NCI-H1417 treated with DMSO at 0.1 percent for 48 hours (cell line): ENCODE measurements around the gene TTC21A.

Source experiments
- DNase-seq: peaks from one replicate; lab custom pipeline; 2025; lab: John Stamatoyannopoulos, UW

The TTC21A gene

GRCh38 chr3:39099242-39099641 lies 8.2 kb upstream of the TTC21A start:
- DNase-seq = no peak

GRCh38 chr3:39099738-39100499 lies 7.6 kb upstream of the TTC21A start:
- no peak for DNase-seq

DNA sequence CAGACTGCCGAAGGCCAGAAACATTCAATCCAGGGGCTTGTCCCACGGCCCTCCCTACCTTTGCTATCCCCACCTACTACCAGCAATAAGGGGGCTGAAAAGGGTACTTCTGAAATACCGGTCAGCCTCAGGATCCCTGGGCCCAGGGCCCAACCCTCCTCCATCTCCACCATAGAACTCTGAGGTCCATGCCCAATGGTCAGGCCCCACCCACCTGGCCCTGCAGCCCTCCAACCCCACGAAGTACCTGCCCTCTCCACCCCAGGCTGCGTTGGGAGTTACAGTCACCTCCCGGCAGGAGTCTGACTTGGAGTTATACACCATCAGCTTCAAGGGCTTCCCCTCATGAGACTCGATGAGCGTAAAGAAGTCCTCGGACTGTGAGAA lies 7.0 kb upstream of the TTC21A start:
- DNase-seq = no peak

DNA sequence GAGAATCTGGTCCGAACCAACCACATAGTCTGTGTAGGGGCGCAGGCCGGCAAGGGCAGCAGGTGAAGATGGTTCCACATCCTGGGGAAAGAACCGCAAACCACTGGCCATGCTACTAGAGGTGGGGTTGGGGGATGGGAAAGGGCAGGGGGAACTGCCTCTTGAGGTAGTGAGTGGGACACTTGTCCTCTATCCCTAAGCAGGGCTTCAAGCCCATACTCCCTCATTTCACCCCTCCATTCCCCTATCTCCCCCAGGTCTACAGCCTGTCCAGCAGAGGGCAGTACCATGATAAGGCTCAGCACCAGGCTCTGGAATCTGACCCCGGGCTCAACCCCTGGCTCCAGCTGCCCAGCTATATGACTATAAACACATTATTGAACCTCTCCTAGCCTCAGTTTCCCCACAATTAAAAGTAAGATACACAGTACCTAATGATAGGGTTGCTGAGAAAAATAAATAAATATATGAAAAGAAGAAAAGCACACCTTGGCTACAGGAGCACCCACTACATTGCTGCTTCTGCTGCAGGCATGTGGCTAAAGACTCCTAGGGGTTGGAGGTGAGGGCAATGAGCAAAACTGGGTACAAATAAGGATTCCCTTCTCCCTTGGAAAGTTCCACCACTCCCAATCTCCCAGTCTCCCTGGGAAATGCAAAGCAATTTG lies 6.3 kb upstream of the TTC21A start:
- no peak for DNase-seq

- DNase-seq = no peak
Measured at GRCh38 chr3:39102504-39103323, 4.8 kb upstream of the TTC21A start.

DNA sequence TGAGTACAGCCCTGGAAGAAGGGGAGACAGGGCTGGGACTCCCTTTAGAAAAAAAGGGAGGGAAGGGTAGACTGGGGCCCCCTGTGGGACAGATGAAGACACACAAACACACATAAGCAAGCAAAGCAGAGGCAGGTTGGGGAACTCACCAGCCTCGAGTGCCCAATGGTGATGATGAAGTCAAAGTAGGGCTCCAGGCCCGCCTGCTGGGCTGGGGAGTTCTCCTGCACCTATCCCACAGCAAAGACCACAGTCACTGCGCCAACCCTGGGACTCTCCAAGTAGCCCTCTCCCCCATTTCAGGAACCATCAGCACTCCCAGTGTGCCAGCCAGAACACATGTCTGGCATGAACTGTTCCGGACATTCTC lies 4.2 kb upstream of the TTC21A start:
- DNase-seq = no peak

DNA sequence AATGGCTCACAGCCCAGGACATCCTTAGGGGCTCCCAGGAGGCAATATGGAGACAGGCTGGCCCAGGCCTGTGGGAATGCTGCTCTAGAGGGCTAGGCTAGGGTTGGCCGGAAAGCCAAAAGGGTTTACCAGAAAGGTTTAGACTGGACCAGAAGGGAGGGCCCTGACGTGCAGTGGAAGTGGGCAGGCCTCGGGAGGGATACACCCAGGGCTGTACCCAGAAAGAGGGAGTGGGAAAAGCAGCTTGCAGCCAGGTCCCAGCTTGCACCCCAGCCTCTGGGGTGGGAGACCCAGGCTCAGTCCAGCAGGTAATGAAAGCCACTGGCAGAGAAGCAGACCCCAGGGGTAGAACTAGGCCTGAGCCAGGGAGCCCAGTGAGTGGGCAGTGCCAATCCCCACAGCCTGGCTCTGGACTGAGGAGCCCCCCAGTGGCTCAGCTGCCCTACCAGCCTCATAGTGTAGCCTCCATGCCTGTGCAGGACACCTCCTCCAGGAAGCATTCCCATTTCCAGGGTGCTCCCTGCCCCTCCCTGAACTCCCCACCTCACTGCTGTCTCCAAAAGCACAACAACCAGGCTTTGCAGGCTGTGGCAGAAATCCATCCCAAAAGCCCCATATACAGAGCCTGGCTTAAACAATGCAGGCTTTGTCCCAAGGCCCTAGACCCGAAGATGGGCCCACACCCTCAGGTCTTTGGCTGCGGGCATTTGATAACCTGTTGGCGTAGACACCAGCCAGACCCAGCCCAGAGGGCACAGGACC lies 3.5 kb upstream of the TTC21A start:
- no peak for DNase-seq

GRCh38 chr3:39104961-39105686 lies 2.4 kb upstream of the TTC21A start:
- no peak for DNase-seq

DNA sequence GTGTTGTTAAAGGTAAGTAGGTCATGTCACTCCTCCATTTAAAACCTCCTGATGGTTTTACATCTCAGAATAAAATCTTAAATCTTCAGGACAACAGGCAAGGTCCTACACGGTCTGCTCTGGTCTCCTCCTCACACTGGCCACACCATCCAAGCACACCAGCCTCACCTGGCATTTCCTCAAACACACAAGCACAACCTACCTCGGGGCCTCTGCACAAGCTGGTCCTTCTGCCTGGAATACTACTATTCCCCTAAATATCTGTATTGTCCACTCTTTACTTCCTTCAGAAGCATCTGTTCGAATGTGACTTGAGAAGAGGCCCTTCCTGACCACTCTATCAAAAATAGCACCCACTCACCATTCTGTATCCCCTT lies 1.8 kb upstream of the TTC21A start:
- no peak for DNase-seq

GRCh38 chr3:39106281-39106811 lies 1.1 kb upstream of the TTC21A start:
- DNase-seq = no peak

GRCh38 chr3:39106851-39107387 lies 561 bp upstream of the TTC21A start:
- DNase-seq = no peak

- no peak for DNase-seq
Measured at GRCh38 chr3:39108200-39108710, 775 bp downstream of the TTC21A start.

- no peak for DNase-seq
Measured at GRCh38 chr3:39109086-39109485, 1.6 kb downstream of the TTC21A start.

GRCh38 chr3:39110041-39110639 lies 2.7 kb downstream of the TTC21A start:
- no peak for DNase-seq

DNA sequence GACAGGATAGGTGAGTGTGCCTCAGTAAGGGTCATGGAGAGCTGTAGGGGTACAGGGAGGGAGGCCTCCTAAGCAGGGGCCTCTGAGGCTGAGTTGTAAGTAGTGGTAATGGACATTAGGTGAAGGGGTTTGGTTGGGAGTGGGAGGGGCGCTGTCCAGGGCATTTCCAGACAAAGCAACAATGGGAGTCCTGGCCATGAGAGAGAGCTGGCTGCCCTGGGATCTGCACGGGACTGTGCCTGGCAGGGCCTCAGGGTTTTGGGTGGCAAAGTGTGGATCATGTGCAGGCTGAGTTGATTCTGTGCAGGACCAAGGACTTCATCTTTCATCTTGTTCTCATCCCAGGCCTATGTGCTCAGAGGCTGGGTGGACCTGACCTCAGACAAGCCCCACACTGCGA lies 4.6 kb downstream of the TTC21A start:
- no peak for DNase-seq

DNA sequence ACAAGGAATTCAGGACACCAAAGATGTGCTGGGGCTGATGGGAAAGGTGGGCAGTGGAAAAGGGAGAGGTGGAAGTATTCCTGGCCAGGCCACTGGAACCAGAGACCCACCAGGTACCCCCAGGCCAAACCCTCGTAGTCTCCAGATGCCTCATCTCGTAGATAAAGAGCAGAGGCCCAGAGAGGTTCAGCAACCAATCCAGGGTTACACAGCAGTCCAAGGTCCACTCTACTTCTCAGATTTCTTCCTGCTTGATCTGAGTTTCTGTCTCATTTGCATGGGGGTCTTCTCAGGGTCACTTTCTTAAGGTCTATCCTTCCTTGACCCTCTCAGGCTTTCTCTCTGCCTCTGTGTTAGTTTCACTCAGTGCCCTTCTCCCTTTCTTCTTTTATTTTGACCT lies 5.1 kb downstream of the TTC21A start:
- no peak for DNase-seq

DNA sequence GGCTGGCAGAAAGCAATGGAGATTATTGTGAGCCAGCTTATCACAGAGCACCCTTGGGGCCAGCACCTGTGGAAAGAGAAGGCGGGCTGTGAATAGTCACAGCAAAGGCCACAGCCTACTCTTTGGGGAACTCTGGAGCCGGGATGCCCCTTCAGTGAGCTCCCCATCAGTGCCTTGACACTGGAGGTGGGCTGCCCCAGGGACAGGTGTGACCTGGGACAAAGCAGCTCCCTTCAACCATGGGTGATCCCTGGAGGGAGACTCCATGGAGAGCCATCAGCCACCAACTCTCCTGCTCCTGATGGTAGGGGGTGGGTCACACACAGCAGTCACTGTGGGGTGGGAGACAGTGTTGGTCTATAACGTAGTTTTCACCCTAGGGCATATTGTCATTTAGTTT lies 5.8 kb downstream of the TTC21A start:
- no peak for DNase-seq

DNA sequence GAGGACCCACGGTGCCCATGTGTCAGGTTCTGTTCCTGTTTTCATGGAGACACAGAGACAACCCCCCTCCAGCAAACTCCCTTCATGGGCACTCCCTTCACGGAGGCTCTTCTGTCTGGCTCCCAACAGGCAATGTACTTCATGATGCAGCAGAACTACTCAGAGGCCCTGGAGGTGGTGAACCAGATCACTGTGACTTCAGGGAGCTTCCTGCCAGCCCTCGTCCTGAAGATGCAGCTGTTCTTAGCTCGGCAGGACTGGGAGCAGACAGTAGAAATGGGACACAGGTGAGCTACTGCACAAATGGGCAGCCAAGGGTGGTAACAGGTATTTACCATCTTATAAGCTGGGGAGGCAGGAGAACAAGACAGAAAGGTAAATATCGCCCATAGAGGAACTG lies 7.0 kb downstream of the TTC21A start:
- no peak for DNase-seq

DNA sequence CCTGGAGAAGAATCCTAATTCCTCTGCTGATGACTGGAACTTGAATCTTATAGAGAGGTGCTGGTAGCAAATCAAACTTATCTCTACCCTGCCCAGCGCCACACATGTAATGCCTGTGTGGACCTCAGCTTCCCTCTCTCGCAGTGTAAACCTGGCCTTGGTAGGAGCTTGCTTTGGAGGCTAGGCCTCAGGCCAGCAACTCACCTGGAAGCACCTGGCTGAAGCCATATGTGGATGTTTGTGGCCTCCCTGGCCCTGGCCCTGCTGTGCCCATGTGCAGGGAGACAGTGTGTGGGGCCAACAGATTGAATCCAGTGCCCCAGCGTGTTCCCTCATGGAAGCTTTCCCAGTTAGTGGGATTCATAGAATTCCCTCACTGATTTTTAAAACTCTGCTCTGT lies 8.4 kb downstream of the TTC21A start:
- DNase-seq = no peak

DNA sequence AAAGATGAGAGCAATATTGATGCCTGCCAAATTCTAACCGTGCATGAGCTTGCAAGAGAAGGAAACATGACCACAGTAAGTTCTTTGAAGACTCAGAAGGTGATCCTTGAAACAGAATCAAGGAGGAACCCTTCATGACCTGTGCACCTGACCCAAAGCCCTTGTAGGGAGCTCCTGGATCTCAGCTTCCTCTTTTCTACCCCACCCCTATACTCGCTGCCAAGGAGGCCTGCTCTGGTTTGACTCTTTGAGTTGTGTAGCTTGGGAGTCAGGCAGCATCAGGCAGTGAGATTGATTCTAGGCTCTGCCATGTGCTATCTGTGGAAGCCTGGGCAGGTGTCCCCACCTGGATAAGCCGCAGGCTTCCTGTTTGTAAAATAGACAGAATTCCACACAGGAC lies 10.6 kb downstream of the TTC21A start:
- no peak for DNase-seq
